Measurements from ENCODE around the gene OMA1.
"Not testable (repeated sequence)": the region's sequence is repeated elsewhere in the genome, so short reads cannot be mapped to it uniquely, and the experiment has no call there.

OMA1 gene

GRCh38 chr1:58546520-58547308, at the start of gene OMA1:
Gene OMA1 (minus strand): TSS chr1:58546726. CDS start chr1:58539294, 7,432 bp downstream.
- peak; percentile 86 for DNase-seq (ENCODE audit: low read depth)

GRCh38 chr1:58594546-58594945, 48.0 kb upstream of the OMA1 start:
- no peak for DNase-seq (ENCODE audit: low read depth)

GRCh38 chr1:58592522-58593134, 46.1 kb upstream of the OMA1 start:
- DNase-seq (ENCODE audit: low read depth), result peak; percentile 68

GRCh38 chr1:58591806-58592205, 45.3 kb upstream of the OMA1 start:
- DNase-seq (ENCODE audit: low read depth), result no peak

GRCh38 chr1:58590019-58590418, 43.5 kb upstream of the OMA1 start:
- DNase-seq (ENCODE audit: low read depth), result no peak

GRCh38 chr1:58588396-58588795, 41.9 kb upstream of the OMA1 start:
- no peak for DNase-seq (ENCODE audit: low read depth)

GRCh38 chr1:58587667-58588066, 41.1 kb upstream of the OMA1 start:
- DNase-seq (ENCODE audit: low read depth), result no peak

GRCh38 chr1:58586271-58586670, 39.7 kb upstream of the OMA1 start:
- no peak for DNase-seq (ENCODE audit: low read depth)

GRCh38 chr1:58585581-58586151, 39.1 kb upstream of the OMA1 start:
- no peak for DNase-seq (ENCODE audit: low read depth)

- DNase-seq (ENCODE audit: low read depth), result no peak
Measured at GRCh38 chr1:58585166-58585565, 38.6 kb upstream of the OMA1 start.

- peak; percentile 88 for DNase-seq (ENCODE audit: low read depth)
Measured at GRCh38 chr1:58584082-58584895, 37.8 kb upstream of the OMA1 start.

- no peak for DNase-seq (ENCODE audit: low read depth)
Measured at GRCh38 chr1:58583496-58583895, 37.0 kb upstream of the OMA1 start.

GRCh38 chr1:58582143-58582542, 35.6 kb upstream of the OMA1 start:
- DNase-seq (ENCODE audit: low read depth), result not testable (repeated sequence)

- no peak for DNase-seq (ENCODE audit: low read depth)
Measured at GRCh38 chr1:58581641-58582040, 35.1 kb upstream of the OMA1 start.

- DNase-seq (ENCODE audit: low read depth), result no peak
Measured at GRCh38 chr1:58580186-58580585, 33.7 kb upstream of the OMA1 start.

- DNase-seq (ENCODE audit: low read depth), result no peak
Measured at GRCh38 chr1:58577654-58578030, 31.1 kb upstream of the OMA1 start.

- no peak for DNase-seq (ENCODE audit: low read depth)
Measured at GRCh38 chr1:58576727-58577653, 30.5 kb upstream of the OMA1 start, which contains the start of gene TACSTD2. Gene TACSTD2 (minus strand): TSS chr1:58577252. CDS start chr1:58577156, 96 bp downstream.

- no peak for DNase-seq (ENCODE audit: low read depth)
Measured at GRCh38 chr1:58576325-58576726, 29.8 kb upstream of the OMA1 start.

- no peak for DNase-seq (ENCODE audit: low read depth)
Measured at GRCh38 chr1:58575551-58576324, 29.2 kb upstream of the OMA1 start.

- no peak for DNase-seq (ENCODE audit: low read depth)
Measured at GRCh38 chr1:58574816-58575215, 28.3 kb upstream of the OMA1 start.
